Neuronal stem cell (in vitro differentiated cells): Measurements from ENCODE around the gene PARD3.

Experiments used
- DNase-seq: peaks from one replicate; pipeline ENCODE4 v3.0.0-alpha.2; 2013; ENCODE audit warnings: low spot score
- H2AFZ ChIP-seq: one replicate; pipeline ENCODE4 v1.6.1; 2013; ENCODE audit warnings: mild to moderate bottlenecking, low read length, inconsistent platforms
- H2AK5ac ChIP-seq: 2 replicates; pipeline ENCODE4 v1.6.1; 2013; ENCODE audit warnings: low read depth, mild to moderate bottlenecking, inconsistent platforms, low read length, moderate library complexity, mixed read lengths
- H2BK120ac ChIP-seq: 2 replicates; pipeline ENCODE4 v1.6.1; 2013; ENCODE audit warnings: low read depth, mild to moderate bottlenecking, inconsistent platforms, low read length, moderate library complexity, mixed read lengths
- H2BK12ac ChIP-seq: one replicate; pipeline ENCODE4 v1.6.1; 2013; ENCODE audit warnings: low read length, inconsistent platforms
- H2BK15ac ChIP-seq: 2 replicates; pipeline ENCODE4 v1.6.1; 2013; ENCODE audit warnings: mild to moderate bottlenecking, low read length, inconsistent platforms, mixed read lengths
- H2BK5ac ChIP-seq: one replicate; pipeline ENCODE4 v1.6.1; 2013; ENCODE audit warnings: inconsistent platforms, mild to moderate bottlenecking, low read length, moderate library complexity
- H3K14ac ChIP-seq: one replicate; pipeline ENCODE4 v1.6.1; 2013; ENCODE audit warnings: low read length, inconsistent platforms
- H3K18ac ChIP-seq: 2 replicates; pipeline ENCODE4 v1.6.1; 2013; ENCODE audit warnings: low read length, inconsistent platforms
- H3K23ac ChIP-seq: 2 replicates; pipeline ENCODE4 v1.6.1; 2013; ENCODE audit warnings: low read depth, mild to moderate bottlenecking, mixed read lengths, low read length, inconsistent platforms; ENCODE audit not compliant: poor library complexity
- H3K27ac ChIP-seq: replicated peaks from 3 replicates; pipeline ENCODE4 v1.5.1; 2013; ENCODE audit warnings: low read length, inconsistent platforms
- H3K27me3 ChIP-seq, 3 experiments: 2 replicates each; pipeline ENCODE4 v1.6.1; 2013; ENCODE audit warnings: low read length in 3 of 3, mild to moderate bottlenecking in 2 of 3, inconsistent platforms in 1 of 3, low read depth in 1 of 3, mixed read lengths in 1 of 3, moderate library complexity in 1 of 3; ENCODE audit not compliant: control insufficient read depth in 3 of 3, insufficient read depth in 3 of 3
- H3K36me3 ChIP-seq, 2 donors: replicated peaks in 1 of 2; 2 replicates each; pipeline ENCODE4 v1.6.1; 2013; ENCODE audit warnings: low read length in 2 of 2; ENCODE audit not compliant: control insufficient read depth in 2 of 2, insufficient read depth in 2 of 2
- H3K4ac ChIP-seq: 2 replicates; pipeline ENCODE4 v1.6.1; 2013; ENCODE audit warnings: inconsistent platforms, mild to moderate bottlenecking, low read length, moderate library complexity
- H3K4me1 ChIP-seq, 2 donors: 1 replicate in 1 of 2; 2 replicates in 1 of 2; pipeline ENCODE4 v1.6.1; 2013; ENCODE audit warnings: low read length in 2 of 2, low read depth in 1 of 2; ENCODE audit not compliant: control insufficient read depth in 2 of 2, insufficient read depth in 1 of 2
- H3K4me2 ChIP-seq: one replicate; pipeline ENCODE4 v1.6.1; 2013; ENCODE audit warnings: mild to moderate bottlenecking, low read length, inconsistent platforms; ENCODE audit not compliant: insufficient read depth, poor library complexity, severe bottlenecking
- H3K4me3 ChIP-seq, 2 donors: 2 replicates each; pipeline ENCODE4 v1.5.1; 2013; ENCODE audit warnings: low read length in 2 of 2, mild to moderate bottlenecking in 2 of 2, inconsistent platforms in 1 of 2, moderate library complexity in 1 of 2
- H3K79me1 ChIP-seq: one replicate; pipeline ENCODE4 v1.6.1; 2013; ENCODE audit warnings: low read depth, mild to moderate bottlenecking, inconsistent platforms, low read length, moderate library complexity
- H3K9ac ChIP-seq: one replicate; pipeline ENCODE4 v1.6.1; 2013; ENCODE audit warnings: mild to moderate bottlenecking, low read depth, low read length, inconsistent platforms; ENCODE audit not compliant: poor library complexity
- H3K9me3 ChIP-seq, 2 donors: replicated peaks in 1 of 2; 2 replicates each; pipeline versions ENCODE3 to v1.6.1; 2013; ENCODE audit warnings: low read length in 2 of 2, mild to moderate bottlenecking in 2 of 2, inconsistent platforms in 1 of 2, low read depth in 1 of 2, mixed read lengths in 1 of 2, moderate library complexity in 1 of 2; ENCODE audit not compliant: control insufficient read depth in 2 of 2, insufficient read depth in 1 of 2
- H4K8ac ChIP-seq: one replicate; pipeline ENCODE4 v1.6.1; 2013; ENCODE audit warnings: low read depth, mild to moderate bottlenecking, inconsistent platforms, low read length, moderate library complexity
- H4K91ac ChIP-seq: one replicate; pipeline ENCODE4 v1.6.1; 2013; ENCODE audit warnings: low read length, low read depth, mild to moderate bottlenecking, inconsistent platforms; ENCODE audit not compliant: poor library complexity
- WGBS, 2 donors: extraction: QIAGEN DNeasy Blood & Tissue Kit; methylation state at CpG; one replicate each; pipeline ENCODE4 v1.1.7; 2013; ENCODE audit warnings: missing lambda C conversion rate in 2 of 2, mixed read lengths in 1 of 2; ENCODE audit not compliant: insufficient read length in 2 of 2, insufficient replicate concordance in 1 of 2; ENCODE audit errors: extremely low coverage in 2 of 2; 5-methylcytosine and 5-hydroxymethylcytosine counted together

PARD3 gene

DNA sequence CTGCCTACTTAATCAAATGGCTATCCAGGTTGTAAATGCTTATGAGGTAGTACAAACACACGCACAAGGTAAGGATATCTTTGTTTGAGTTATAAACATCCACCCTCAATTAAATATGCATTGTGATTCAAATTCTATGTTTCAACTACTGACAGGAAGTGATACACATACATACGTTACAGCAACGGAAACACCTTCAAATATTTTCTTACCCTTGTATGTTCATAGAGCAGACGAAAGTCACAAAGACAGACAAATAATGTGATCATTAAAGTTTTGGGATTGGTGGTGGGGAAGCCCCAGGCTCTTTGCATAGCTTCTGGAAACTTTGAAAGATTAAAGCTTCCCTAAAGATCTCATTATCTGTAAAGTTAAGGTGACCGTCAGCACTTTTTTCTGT, 521.0 kb downstream of the PARD3 start:
- Histone ChIP-seq H2BK15ac (no peak overlapping the region), H2BK120ac (no peak overlapping the region), H4K91ac (no peak overlapping the region), H2AFZ (no peak overlapping the region), H3K18ac (no peak overlapping the region), H3K4ac (no peak overlapping the region), H3K4me1 (peaks cover 0 to 18% of the 10 kb centered on the region in 2 donors), H4K8ac (no peak overlapping the region), H2BK5ac (no peak overlapping the region), H3K4me2 (no peak overlapping the region), H3K23ac (no peak overlapping the region), H3K14ac (no peak overlapping the region), H2BK12ac (no peak overlapping the region), H3K27ac (no peak overlapping the region), H3K27me3 (no peaks in the 10 kb centered on the region), H3K4me3 (no peak overlapping the region), H3K9ac (no peak overlapping the region), H2AK5ac (no peak overlapping the region), H3K36me3 (no peaks in the 10 kb centered on the region), H3K79me1 (no peaks in the 10 kb centered on the region), H3K9me3 (no peaks in the 10 kb centered on the region)
- no peak for DNase-seq
- no CpG with 5 or more reads among the region's 5 CpGs for WGBS, 2 donors

DNA sequence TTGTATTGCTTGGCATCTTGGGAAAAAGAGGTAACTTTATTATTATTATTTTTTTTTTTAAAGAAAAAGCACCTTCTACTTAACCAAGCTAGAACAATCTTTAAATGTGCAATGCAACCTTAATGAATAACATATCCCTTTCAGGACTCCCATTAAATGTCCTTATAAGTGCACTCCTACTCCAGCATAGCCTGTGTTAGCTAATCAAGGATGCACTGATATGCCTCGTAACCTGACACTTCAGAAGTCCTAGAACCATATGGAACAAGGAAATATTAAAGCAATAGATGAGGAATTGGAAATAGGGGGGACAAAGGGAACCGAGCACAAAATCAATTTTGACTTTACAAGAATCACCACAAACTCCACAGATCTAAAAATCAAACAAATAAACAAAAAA, 522.4 kb downstream of the PARD3 start:
- Histone ChIP-seq H3K9ac (no peak overlapping the region), H3K27ac (no peak overlapping the region), H2BK12ac (no peak overlapping the region), H2AFZ (no peak overlapping the region), H3K18ac (no peak overlapping the region), H2BK15ac (no peak overlapping the region), H3K4me2 (no peak overlapping the region), H2AK5ac (no peak overlapping the region), H4K91ac (no peak overlapping the region), H3K4me1 (peaks cover 0 to 18% of the 10 kb centered on the region in 2 donors), H2BK120ac (no peak overlapping the region), H4K8ac (no peak overlapping the region), H3K4me3 (no peak overlapping the region), H3K9me3 (no peaks in the 10 kb centered on the region), H2BK5ac (no peak overlapping the region), H3K4ac (no peak overlapping the region), H3K79me1 (no peaks in the 10 kb centered on the region), H3K27me3 (no peaks in the 10 kb centered on the region), H3K23ac (no peak overlapping the region), H3K14ac (no peak overlapping the region), H3K36me3 (no peaks in the 10 kb centered on the region)
- no peak for DNase-seq
- no CpG with 5 or more reads among the region's 2 CpGs for WGBS, 2 donors

DNA sequence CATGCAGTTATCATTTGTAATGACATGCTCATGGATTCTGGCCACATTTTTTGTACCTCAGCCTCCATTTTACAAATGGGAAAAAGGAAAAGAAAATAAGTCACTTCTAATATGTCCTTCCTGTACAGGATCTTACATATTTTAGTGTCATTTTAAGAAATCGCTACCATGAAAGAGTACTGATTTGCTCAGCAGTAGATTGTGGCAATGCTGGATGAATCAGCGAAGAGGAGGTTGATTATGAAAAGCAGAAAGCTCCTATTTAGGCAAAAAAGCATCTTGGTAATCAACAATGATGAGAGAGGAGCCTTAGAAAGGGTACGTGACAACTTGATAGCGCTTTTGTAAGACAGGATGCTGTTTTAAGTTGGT, 522.9 kb downstream of the PARD3 start:
- H4K8ac ChIP-seq = no peak overlapping the region
- no peak overlapping the region for H2AK5ac ChIP-seq
- H3K27me3 ChIP-seq = no peaks in the 10 kb centered on the region
- DNase-seq = no peak
- whole genome bisulfite sequencing, 2 donors = no CpG with 5 or more reads among the region's 4 CpGs
- no peak overlapping the region for H2AFZ ChIP-seq
- no peak overlapping the region for H3K4me3 ChIP-seq
- H2BK15ac ChIP-seq = no peak overlapping the region
- no peak overlapping the region for H3K18ac ChIP-seq
- H3K4ac ChIP-seq = no peak overlapping the region
- H3K36me3 ChIP-seq = no peaks in the 10 kb centered on the region
- no peak overlapping the region for H3K4me2 ChIP-seq
- no peak overlapping the region for H2BK120ac ChIP-seq
- H3K4me1 ChIP-seq = peaks cover 0 to 18% of the 10 kb centered on the region in 2 donors
- H3K14ac ChIP-seq = no peak overlapping the region
- H2BK12ac ChIP-seq = no peak overlapping the region
- H3K27ac ChIP-seq = no peak overlapping the region
- H3K23ac ChIP-seq = no peak overlapping the region
- no peak overlapping the region for H3K9ac ChIP-seq
- no peak overlapping the region for H2BK5ac ChIP-seq
- H4K91ac ChIP-seq = no peak overlapping the region
- H3K79me1 ChIP-seq = no peaks in the 10 kb centered on the region
- no peaks in the 10 kb centered on the region for H3K9me3 ChIP-seq

DNA sequence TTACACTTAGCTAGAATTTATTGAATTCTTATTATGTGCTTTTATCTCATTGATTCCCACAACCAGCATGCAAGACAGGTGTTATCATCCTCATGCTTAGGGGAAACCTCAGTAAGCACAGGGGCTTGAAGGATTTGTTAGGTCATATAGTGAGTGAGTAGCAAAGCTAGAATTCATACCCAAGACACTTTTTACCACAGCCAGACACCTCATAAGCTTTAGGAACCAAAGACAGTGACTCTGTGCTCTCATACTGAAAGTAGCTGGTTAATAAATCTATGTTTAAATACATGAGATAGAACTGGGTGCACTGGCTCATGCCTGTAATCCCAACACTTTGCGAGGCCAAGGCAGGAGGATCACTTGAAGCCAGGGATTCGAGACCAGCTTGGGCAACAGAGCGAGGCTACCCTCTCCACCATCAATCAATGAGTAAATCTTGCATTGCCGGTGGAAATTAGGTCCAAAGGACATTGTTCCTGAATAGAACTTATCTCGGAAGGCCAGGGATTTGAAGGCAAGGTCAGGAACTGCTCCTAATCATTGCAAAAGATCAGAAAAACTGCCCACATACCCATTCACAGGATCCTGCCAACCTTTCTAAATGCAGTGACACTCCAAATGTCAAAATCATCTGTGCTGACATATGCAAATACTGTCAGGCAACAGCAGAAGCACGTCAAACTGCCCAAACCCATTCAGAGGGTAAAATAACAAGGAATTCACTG, 523.5 kb downstream of the PARD3 start:
- no peaks in the 10 kb centered on the region for H3K27me3 ChIP-seq
- peaks cover 0 to 18% of the 10 kb centered on the region in 2 donors for H3K4me1 ChIP-seq
- H3K23ac ChIP-seq = no peak overlapping the region
- no peak overlapping the region for H2BK5ac ChIP-seq
- no peak overlapping the region for H3K14ac ChIP-seq
- no peak for DNase-seq
- H3K4me2 ChIP-seq = no peak overlapping the region
- no peak overlapping the region for H2AFZ ChIP-seq
- no peak overlapping the region for H3K4ac ChIP-seq
- no peaks in the 10 kb centered on the region for H3K36me3 ChIP-seq
- no peaks in the 10 kb centered on the region for H3K9me3 ChIP-seq
- no peak overlapping the region for H2AK5ac ChIP-seq
- H2BK15ac ChIP-seq = no peak overlapping the region
- no peak overlapping the region for H3K4me3 ChIP-seq
- H2BK12ac ChIP-seq = no peak overlapping the region
- H3K79me1 ChIP-seq = no peaks in the 10 kb centered on the region
- H4K91ac ChIP-seq = no peak overlapping the region
- H3K18ac ChIP-seq = no peak overlapping the region
- H2BK120ac ChIP-seq = no peak overlapping the region
- H4K8ac ChIP-seq = no peak overlapping the region
- H3K9ac ChIP-seq = no peak overlapping the region
- no CpG with 5 or more reads among the region's 6 CpGs for WGBS, 2 donors
- H3K27ac ChIP-seq = no peak overlapping the region
